Islet of Langerhans (tissue), 1 donor: ENCODE results near the gene PLPP7.

Experiments used
- FAIRE-seq: peaks from one replicate; lab custom pipeline; 2011; peaks lifted over from hg19 to GRCh38; lab: Jason Lieb, UNC

The PLPP7 gene

DNA sequence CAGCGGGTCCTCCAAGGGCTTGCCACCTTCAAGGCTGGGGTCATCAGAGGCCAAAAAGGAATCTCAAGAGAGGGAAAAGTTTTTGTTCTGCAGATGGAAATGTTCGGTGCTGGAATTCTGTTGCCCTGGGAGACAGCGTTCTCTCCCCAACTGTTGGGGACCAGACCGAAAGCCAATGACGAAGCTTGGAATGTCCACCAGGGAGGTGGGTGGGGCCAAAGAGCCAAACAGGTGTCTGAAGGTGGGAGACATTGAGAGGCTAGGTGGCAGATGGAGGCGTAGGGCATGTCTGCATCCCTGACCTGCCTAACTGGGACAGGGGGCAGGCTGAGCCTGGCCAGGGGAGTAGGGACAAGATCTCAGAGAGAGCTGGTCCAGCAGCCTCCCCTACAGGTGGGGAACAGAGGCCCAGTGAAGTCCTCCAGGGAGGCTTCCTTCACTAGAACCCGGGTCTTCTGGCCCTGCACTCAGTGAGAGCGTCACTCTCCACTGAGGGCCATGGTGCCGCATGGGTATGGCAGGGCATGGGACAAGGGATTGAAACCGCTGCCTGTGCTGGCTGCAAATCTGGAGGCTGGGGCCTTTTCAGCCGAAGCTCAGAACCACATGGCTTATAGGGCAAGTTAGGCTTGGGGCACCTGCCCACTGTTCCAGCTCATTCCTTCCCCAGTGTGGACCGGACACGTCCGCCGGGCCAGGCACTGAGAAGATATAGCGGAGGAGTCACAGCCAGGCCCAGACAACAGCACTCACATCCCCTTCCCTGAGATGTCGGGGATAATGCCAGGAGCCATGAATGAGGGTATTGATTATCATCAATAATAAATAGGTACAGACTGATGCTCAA, 8.2 kb upstream of the PLPP7 start:
- no peak for FAIRE-seq

DNA sequence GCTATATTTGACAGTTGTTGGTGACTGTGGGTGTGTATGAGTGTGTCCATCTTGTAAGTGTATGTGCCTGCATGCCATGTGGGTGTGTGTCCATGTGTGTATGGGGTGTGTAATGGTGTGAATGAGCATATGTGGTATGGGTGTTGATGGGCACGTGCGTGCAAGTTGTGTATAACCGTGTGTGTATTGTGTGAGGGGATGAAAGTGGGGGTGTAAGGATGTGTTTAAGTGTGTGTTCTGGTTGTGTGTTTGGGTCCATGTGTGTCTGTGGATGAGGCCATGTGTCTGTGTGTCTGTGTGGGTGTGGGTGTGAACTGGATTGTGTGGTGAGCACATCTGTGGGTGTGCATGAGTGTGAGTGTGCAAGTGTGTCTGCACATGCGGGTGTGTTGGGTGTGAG, 7.3 kb upstream of the PLPP7 start:
- FAIRE-seq = no peak

- no peak for FAIRE-seq
Observed at GRCh38 chr9:131282688-131283422, 6.7 kb upstream of the PLPP7 start.

DNA sequence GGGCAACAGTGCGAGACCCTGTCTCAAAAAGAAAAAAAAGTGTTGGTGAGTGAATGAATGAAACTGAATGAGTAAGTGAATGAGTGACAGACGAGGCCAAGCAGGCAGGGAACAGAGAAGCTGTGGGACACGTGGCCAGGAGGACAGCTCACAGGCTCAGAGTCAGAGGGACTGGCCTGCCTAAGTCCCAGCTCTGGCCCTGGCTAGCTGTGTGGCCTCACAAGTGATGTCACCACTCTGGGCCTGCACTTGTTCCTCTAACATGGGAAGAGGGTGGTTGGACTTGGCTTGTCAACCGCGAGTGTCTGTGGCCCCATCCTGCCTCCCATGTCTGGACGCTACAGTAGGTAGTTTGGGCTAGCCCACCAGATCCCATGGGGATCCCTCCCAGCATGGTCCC, 4.7 kb upstream of the PLPP7 start:
- FAIRE-seq = no peak

- FAIRE-seq = no peak
Observed at GRCh38 chr9:131287359-131287758, 2.2 kb upstream of the PLPP7 start.

DNA sequence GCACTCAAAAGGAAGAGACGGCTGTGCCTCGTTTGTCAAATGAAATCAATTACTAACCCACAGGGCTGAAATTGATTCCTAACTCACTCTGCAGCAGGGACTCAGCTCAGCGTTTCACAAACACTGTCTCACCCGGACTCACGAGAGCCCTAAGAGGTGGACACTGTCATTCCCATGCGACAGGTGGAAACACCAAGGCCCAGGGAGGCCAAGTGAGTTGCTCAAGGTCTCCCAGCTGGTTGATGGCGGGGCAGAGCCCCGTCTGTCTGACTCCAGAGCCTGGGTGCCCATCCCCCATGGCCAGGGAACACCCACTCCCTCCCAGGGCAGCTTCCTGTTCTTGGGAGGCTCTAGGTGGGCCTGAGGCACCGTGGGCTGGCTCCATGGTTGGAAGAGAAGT, 1.3 kb upstream of the PLPP7 start:
- FAIRE-seq = no peak

- no peak for FAIRE-seq
Observed at GRCh38 chr9:131290036-131290766, 678 bp downstream of the PLPP7 start.

- no peak for FAIRE-seq
Observed at GRCh38 chr9:131290767-131291370, 1.3 kb downstream of the PLPP7 start.

- no peak for FAIRE-seq
Observed at GRCh38 chr9:131291795-131292315, 2.3 kb downstream of the PLPP7 start.

GRCh38 chr9:131292937-131293336, 3.4 kb downstream of the PLPP7 start:
- FAIRE-seq = no peak

GRCh38 chr9:131296460-131296859, 6.9 kb downstream of the PLPP7 start:
- no peak for FAIRE-seq

DNA sequence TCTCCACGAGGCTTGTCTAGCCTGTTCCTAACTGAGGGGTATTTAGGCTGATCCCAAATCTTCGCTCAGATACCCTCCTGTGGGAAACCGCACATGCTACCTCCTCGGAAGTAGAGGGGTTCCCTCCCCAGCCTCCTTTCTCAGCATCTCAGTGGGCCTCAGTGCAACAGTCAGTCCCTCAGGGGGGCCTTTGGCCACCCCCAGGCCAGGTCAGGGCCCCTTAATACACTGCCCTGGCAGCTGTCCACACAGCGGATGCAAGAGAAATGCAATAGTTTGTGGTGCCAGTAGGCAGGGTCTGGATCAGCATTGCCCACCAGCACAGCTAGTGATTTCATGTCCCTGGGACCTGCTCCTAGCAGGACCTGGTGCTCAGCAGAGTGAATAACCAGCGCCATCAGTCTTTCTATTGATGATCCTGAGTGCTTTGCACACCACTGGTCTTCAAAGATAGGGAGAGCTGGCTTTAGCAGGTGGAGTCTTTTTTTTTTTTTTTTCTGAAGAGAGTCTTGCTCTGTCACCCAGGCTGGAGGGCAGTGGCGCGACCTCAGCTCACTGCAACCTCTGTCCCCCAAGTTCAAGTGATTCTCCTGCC, 7.5 kb downstream of the PLPP7 start:
- no peak for FAIRE-seq

DNA sequence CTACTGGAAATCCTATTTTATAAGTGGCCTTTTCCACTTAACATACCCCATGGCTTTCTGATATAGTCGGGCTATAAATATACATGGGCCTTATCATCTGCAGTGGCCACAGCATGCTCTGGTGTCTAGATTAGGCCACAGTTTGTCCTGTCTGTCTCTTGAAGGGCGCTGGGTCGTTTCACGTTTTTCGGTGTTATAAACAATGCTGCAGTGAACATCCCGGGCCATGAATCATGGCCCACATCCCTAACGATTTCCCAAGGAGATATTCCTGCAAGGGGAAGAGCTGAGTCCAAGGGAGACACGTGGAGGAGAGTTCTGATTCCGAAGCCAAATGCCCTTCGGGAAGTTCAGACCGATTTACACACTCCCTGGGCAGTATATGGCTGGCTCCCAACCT, 8.4 kb downstream of the PLPP7 start:
- no peak for FAIRE-seq

DNA sequence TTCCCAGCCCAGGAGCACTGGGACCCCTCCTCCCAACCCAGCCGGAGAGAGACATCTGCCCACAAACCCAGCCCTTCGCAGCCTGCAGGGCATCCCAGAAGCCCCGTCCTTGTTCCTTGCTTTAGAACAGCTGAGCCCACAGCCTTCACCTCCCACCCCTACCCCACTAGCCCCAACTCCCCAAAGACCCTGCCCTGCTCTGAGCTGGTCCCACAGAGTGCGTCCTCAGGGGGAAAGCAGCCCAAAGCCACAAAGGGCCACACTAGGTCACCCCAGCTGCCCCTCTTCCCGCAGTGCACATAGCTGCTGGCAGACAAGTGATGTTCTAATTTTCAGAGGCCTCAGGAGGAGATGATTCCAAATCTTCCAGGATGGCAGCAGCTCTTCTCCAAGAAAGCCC, 8.8 kb downstream of the PLPP7 start:
- no peak for FAIRE-seq

- FAIRE-seq = no peak
Observed at GRCh38 chr9:131298816-131299215, 9.3 kb downstream of the PLPP7 start.

DNA sequence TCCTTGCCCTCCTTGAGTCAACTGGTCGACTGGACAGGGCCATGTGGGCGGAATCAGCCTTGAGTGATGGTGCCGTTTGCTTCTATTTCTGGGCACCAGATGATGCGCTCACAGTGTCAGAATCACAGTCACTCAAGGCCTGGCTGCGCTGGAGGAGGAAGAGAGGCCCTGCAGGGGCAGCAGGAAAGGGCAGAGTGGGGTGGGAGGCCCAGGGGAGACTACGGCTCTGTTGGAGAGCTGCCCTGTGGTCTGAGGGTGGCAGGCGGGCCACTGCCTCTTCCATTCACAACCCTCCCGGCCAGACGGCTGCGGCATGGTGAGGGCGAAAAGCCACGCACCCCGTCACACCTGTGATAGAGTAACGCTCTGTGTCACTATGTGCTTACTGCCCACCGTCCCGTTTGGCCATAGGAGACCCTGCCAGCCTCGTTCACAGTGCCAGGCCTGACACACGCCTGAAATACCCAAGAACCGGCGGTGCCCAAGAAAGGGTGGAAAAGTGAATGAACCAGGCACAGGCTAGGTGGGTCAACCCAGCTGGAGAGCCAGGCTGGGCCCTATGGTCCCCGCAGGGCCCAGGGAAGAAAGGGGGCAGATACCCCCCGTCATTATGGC, 9.9 kb downstream of the PLPP7 start:
- FAIRE-seq = no peak

DNA sequence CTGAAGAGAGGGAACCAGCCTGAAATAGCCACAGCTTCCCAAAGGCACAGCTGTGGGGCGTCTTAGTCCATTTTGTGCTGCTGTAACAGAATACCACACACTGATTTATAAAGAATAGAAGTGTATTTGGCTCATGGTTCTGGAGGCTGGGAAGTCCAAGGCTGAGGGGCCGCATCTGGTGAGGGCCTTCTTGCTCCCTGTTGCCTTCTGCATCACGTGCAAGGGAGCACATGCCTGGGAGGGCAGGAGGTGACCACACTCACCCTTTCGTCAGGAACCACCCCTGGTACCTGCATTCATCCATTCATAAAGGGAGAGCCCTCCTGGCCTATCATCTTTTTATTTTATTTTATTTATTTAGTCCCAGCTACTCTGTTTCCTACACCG, 10.4 kb downstream of the PLPP7 start:
- no peak for FAIRE-seq

- FAIRE-seq = no peak
Observed at GRCh38 chr9:131300444-131300843, 10.9 kb downstream of the PLPP7 start.

DNA sequence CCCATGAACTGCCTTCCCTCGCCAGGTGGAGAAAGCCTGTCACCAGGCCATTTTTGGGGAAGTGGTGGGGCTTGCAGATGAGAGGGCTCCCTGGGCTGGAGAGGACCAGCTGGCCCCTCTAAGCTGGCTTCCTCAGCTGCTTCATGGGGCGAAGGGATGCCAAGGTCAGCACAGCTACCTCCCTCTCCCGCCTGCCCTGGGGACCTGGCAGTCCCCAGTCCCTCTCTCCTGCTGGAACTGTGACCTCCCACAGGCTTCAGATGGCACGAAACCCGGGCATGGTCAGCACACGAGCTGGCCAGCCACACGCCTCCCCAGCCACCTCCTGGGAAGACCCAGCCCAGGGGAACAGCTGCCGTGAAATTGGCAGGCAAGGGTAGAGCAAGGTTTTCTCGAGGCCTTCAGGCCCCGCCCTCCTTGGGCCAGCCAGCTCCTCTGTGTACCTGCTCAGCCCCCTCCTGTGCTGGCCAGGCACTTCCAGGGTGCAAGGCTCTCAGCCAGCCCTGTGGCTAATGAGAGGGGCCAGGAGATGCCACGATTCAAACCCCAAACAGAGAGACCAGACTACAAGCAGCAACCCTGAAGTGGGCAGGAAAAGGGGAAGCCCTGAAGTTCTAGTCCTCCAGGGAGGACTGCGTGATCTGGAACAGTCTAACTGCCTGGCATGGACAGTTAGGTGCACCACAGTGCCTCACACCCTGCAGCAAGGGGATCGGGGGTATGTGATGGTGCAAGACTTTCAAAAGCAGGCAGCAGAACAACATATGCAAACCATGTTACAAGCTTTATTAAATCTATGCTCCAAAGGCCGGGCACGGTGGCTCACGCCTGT, 12.9 kb downstream of the PLPP7 start:
- no peak for FAIRE-seq
